Epithelial cell of prostate (primary cell): ENCODE results near the gene SNX18.
A peak's percentile ranks its signal among the peaks of the same experiment; 100 is the strongest.
"Not testable (repeated sequence)": the region's sequence is repeated elsewhere in the genome, so short reads cannot be mapped to it uniquely, and the experiment has no call there.

Experiments
- DNase-seq: peaks from one replicate; pipeline ENCODE4 v3.0.0-alpha.2; 2011; ENCODE audit warnings: low read depth, low spot score
- H3K27ac ChIP-seq: fragments of 450-650 bp; 2 replicates; pipeline ENCODE4 v1.5.1; 2017; ENCODE audit warnings: mild to moderate bottlenecking

Gene SNX18

GRCh38 chr5:54517512-54518145, at the start of gene SNX18:
TSS of gene SNX18 (plus strand) at chr5:54517759. CDS start at chr5:54517953, 194 bp downstream.
- peak; percentile 61 for DNase-seq
- peak within 1 kb of the TSS; percentile 63 for H3K27ac ChIP-seq

- H3K27ac ChIP-seq, result no peak overlapping the region
- DNase-seq, result no peak
Observed at GRCh38 chr5:54469622-54470021, 47.9 kb upstream of the SNX18 start.

GRCh38 chr5:54470128-54470527, 47.4 kb upstream of the SNX18 start:
- DNase-seq, result no peak
- H3K27ac ChIP-seq, result no peak overlapping the region

DNA sequence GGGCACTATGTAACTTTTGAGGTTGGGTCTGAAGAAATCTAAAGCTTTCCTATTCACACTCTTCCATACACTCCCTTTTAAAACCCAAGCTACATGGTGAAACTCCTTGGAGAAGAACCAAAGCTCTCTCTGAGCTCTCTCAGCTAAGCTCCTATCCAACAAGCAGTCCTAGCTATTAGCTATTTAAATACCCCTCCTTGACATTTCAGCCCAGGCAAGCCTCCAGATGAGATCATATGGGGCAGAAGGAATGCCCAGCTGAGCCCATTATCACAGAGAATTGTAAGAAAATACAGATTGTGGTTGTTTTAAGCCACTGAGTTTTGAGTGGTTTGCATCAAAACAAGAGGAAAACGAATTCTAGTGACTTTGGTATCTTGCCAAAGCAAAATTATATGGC, 46.9 kb upstream of the SNX18 start:
- DNase-seq, result no peak
- H3K27ac ChIP-seq, result no peak overlapping the region

DNA sequence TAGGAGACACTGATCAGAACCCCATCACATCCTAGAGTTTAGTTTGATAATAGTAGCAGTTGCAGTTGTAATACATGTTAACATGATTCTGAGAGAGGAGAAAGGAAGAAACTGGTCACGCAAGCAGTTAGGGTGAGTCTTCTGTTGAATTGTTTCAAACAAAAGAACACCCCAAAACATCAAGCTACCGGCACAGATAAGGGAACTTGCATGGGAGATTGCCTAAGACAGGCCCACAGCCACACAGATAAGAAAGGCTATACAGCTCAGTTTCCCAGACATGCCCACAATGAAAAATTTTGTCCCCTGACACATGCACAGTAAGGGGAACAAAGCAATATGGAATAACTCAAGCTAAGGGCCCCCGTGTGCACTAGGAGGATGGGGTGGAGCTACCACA, 46.2 kb upstream of the SNX18 start:
- H3K27ac ChIP-seq, result no peak overlapping the region
- DNase-seq, result no peak

DNA sequence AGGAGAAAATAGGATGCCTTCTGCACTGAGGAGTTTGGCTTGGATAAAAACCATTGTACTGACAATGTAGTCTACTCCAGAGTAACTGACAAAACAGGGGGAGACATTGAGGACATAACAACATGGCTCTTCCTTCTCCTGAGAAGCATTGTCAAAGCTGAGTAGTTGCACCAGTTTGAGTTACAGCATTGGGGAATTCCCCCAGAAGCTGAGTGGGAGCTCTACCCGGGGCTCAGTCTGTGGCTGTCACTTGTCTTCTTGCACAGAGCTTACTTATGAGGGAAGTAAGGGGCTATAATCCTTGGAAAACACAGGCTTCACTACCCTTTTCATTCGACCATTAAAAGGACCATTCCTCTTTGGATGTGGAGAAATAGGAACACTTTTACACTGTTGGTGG, 40.9 kb upstream of the SNX18 start:
- DNase-seq, result no peak

GRCh38 chr5:54477941-54478478, 39.5 kb upstream of the SNX18 start:
- H3K27ac ChIP-seq, result no peak overlapping the region
- no peak for DNase-seq

More for the DNA sequence above, 40.9 kb upstream of the SNX18 start:
- H3K27ac ChIP-seq, result no peak overlapping the region

- H3K27ac ChIP-seq, result no peak overlapping the region
- DNase-seq, result peak; percentile 64
Observed at GRCh38 chr5:54480296-54480695, 37.3 kb upstream of the SNX18 start.

DNA sequence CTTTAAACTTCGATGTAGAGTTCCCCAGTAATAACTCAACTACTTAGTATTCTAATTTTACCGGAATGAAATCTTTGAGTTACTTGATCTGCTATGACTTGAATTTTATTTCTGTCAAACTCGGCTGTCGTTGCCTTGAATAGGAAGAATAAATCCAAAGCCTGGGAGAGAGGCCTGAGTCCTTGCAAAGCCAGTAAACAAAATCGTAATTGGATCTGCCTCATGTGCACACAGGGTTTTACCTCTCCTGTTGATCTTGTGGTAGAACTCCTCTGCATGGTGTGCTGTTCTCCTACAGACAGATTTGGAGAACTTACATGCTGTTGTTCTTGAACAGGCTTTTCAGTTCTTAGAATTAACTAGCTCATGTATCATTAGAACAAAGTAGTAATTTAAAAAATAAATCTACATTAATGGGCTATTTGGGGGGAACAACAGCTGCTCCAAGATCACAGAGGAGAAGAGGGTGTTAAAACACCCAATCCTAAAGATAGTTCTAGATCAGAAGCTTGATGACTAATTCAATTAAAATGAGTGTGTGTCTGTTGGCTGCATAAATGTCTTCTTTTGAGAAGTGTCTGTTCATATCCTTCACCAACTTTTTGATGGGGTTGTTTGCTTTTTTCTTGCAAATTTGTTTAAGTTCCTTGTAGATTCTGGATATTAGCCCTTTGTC, 33.2 kb upstream of the SNX18 start:
- no peak overlapping the region for H3K27ac ChIP-seq
- DNase-seq, result no peak

DNA sequence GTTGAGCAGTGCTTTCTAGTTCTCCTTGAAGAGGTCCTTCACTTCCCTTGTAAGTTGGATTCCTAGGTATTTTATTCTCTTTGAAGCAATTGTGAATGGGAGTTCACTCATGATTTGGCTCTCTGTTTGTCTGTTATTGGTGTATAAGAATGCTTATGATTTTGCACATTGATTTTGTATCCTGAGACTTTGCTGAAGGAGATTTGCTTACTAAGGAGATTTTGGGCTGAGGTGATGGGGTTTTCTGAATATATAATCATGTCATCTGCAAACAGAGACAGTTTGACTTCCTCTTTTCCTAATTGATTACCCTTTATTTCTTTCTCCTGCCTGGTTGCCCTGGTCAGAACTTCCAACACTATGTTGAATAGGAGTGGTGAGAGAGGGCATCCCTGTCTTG, 31.9 kb upstream of the SNX18 start:
- not testable (repeated sequence) for H3K27ac ChIP-seq, DNase-seq

- DNase-seq, result not testable (repeated sequence)
Observed at GRCh38 chr5:54489648-54489979, 27.9 kb upstream of the SNX18 start.

GRCh38 chr5:54491326-54491725, 26.2 kb upstream of the SNX18 start:
- H3K27ac ChIP-seq, result no peak overlapping the region
- DNase-seq, result no peak

More at GRCh38 chr5:54489648-54489979, 27.9 kb upstream of the SNX18 start:
- H3K27ac ChIP-seq, result not testable (repeated sequence)

DNA sequence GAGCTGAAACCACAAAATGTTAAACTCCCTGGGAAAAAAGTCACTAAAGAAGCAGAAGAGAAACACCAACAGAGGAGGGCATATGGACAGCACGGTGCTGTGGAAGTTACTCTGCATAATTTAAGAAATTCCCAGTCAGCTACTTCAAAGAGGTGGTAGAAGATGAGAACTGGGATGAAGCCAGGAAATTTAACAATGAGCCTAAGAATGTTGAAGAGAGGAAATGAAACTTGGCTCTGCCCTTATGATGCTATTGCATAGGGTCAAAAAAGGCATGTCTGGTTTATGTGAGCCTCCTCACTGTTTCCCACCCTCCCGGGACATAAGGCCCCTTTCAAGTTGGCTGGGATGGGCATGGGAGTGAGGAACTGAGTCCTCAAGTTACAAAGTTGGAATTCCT, 25.4 kb upstream of the SNX18 start:
- no peak for DNase-seq
- H3K27ac ChIP-seq, result no peak overlapping the region

DNA sequence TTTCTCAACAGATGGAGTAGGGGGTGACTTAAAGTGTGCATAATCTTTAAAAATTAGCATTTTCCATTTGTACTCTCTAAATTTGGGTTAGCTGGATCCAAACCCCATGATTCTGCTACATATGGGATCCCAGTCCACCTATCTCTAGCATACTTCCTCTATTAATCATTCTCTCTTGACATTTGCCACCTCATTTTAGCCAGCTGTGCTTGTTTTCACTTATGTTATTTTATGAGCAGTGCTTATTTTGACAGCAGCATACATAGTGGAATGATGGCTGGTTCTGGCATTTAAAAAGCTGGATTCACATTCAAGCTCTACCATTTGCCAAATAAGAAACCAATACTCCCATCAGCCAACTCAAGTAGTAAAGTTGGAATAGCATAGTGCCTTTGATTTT, 22.5 kb upstream of the SNX18 start:
- no peak for DNase-seq
- no peak overlapping the region for H3K27ac ChIP-seq

GRCh38 chr5:54514291-54514690, 3.3 kb upstream of the SNX18 start:
- no peak for DNase-seq

DNA sequence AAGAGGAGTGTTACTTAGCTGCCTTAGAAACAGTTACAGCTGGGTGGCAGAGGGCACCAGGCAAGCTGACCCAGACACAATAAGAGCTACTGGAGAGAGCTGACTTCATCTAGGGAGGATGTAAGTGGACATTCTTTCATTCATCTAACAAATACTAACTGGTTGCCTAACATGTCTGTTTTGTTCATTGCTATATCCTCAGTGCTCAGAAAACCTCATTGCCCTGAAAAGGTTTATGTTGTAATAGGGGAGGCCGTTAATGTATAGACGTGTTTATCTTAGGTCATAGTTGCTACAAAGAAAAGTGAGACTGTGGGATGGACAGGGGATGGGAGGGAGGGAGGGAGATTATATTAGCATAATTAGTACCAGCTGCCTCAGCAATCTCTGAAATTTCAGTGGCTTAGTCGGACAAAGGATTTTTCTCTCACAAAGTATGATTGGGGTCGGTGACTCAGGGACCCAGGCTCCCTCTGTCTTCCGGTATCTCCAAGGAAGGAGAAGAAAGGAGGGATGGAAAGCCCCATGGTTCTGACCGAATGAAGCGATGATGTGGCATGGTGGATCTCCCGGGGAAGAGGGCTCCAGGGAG, 2.6 kb upstream of the SNX18 start:
- no peak overlapping the region for H3K27ac ChIP-seq
- no peak for DNase-seq

More at GRCh38 chr5:54514291-54514690, 3.3 kb upstream of the SNX18 start:
- H3K27ac ChIP-seq, result no peak overlapping the region

- no peak for DNase-seq
- no peak overlapping the region for H3K27ac ChIP-seq
Observed at GRCh38 chr5:54515634-54516033, 1.9 kb upstream of the SNX18 start.

- no peak for DNase-seq
- H3K27ac ChIP-seq, result no peak overlapping the region
Observed at GRCh38 chr5:54516051-54516655, 1.4 kb upstream of the SNX18 start.

- no peak for DNase-seq
- peak overlapping the region; percentile 63 for H3K27ac ChIP-seq
Observed at GRCh38 chr5:54517174-54517511, 416 bp upstream of the SNX18 start.

- DNase-seq, result no peak
- peak overlapping the region; percentile 63 for H3K27ac ChIP-seq
Observed at GRCh38 chr5:54518146-54518817, 723 bp downstream of the SNX18 start.
